Right atrium auricular region (tissue), 2 donors: Measurements from ENCODE around the gene TBX18. TPM values are rescaled to one million over a fixed set of nuclear protein-coding genes. Genes with fewer than 3 reads are reported as not detected.

Experiments
- DNase-seq: peaks from one replicate; pipeline ENCODE4 v3.0.0-alpha.2; 2019; ENCODE audit warnings: low spot score
- H3K27ac ChIP-seq, 2 donors: fragments of 200-600 bp; sonication (generic); 1 replicate in 1 of 2; 2 replicates in 1 of 2; pipeline ENCODE4 v1.5.1; 2016 to 2019
- H3K27me3 ChIP-seq, 2 donors: fragments of 200-600 bp; sonication (generic); one replicate each; pipeline versions ENCODE4 v1.5.1 to v1.6.0; 2017 to 2019
- H3K36me3 ChIP-seq: fragments of 200-600 bp; sonication (generic); one replicate; pipeline ENCODE4 v1.5.1; 2016
- H3K4me1 ChIP-seq, 2 donors: fragments of 200-600 bp; sonication (generic); one replicate each; pipeline versions ENCODE4 v1.5.1 to v1.6.0; 2017 to 2019
- H3K4me3 ChIP-seq, 2 donors: fragments of 200-600 bp; sonication (generic); 1 replicate in 1 of 2; 2 replicates in 1 of 2; pipeline ENCODE4 v1.5.1; 2017 to 2019; ENCODE audit warnings: mild to moderate bottlenecking in 1 of 2, moderate library complexity in 1 of 2
- H3K9me3 ChIP-seq, 2 donors: fragments of 200-600 bp; sonication (generic); one replicate each; pipeline ENCODE4 v1.5.1; 2019
- total RNA-seq, 2 donors: library from RNA; depleted of rRNA; stranded (reverse); fragments of >200 nt; gene quantifications; one replicate each; pipeline ENCODE4 v1.1.0, GENCODE V29; 2016
- TF ChIP-seq, protein P1 (sequence below), 2 donors: fragments of 200-600 bp; sonication (generic); IDR thresholded peaks; one replicate each; pipeline ENCODE4 v1.5.1; 2019; ENCODE audit warnings: antibody characterized with exemption in 2 of 2

The TBX18 gene
- total RNA-seq, 2 donors from 2014 or later = 8.2 to 13.1 TPM

DNA sequence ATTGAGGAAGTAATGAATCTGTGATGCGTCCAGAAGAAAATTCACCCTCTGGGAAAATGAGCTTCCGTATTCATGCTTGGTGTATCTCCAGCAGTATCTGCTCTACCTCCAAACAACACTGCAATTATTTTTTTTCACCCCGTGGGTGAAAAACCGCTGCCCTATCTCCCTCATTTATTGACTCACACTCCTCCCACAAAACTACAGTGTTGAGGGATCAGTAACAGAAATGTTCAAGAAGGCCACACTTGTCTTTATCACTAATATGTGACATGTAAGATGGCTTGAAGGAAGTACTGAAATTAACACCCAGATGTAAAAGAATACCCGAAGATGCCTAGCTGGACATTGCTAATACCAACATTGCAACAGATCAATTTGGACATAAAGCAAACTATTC lies 4.9 kb upstream of the TBX18 start:
- Histone ChIP-seq H3K27ac (peak overlapping the region; percentile 75 to 80), H3K4me1 (peaks cover 0 to 19% of the 10 kb centered on the region in 2 donors), H3K36me3 (no peaks in the 10 kb centered on the region), H3K4me3 (peak overlapping the region in 1 of 2 donors; percentile 39), H3K27me3 (peaks cover 0 to 25% of the 10 kb centered on the region in 2 donors), H3K9me3 (no peaks in the 10 kb centered on the region)
- DNase-seq = no peak
- TF ChIP-seq, protein P1, sequence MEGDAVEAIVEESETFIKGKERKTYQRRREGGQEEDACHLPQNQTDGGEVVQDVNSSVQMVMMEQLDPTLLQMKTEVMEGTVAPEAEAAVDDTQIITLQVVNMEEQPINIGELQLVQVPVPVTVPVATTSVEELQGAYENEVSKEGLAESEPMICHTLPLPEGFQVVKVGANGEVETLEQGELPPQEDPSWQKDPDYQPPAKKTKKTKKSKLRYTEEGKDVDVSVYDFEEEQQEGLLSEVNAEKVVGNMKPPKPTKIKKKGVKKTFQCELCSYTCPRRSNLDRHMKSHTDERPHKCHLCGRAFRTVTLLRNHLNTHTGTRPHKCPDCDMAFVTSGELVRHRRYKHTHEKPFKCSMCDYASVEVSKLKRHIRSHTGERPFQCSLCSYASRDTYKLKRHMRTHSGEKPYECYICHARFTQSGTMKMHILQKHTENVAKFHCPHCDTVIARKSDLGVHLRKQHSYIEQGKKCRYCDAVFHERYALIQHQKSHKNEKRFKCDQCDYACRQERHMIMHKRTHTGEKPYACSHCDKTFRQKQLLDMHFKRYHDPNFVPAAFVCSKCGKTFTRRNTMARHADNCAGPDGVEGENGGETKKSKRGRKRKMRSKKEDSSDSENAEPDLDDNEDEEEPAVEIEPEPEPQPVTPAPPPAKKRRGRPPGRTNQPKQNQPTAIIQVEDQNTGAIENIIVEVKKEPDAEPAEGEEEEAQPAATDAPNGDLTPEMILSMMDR (IDR thresholded peaks at IDR 0.05) = no peak

DNA sequence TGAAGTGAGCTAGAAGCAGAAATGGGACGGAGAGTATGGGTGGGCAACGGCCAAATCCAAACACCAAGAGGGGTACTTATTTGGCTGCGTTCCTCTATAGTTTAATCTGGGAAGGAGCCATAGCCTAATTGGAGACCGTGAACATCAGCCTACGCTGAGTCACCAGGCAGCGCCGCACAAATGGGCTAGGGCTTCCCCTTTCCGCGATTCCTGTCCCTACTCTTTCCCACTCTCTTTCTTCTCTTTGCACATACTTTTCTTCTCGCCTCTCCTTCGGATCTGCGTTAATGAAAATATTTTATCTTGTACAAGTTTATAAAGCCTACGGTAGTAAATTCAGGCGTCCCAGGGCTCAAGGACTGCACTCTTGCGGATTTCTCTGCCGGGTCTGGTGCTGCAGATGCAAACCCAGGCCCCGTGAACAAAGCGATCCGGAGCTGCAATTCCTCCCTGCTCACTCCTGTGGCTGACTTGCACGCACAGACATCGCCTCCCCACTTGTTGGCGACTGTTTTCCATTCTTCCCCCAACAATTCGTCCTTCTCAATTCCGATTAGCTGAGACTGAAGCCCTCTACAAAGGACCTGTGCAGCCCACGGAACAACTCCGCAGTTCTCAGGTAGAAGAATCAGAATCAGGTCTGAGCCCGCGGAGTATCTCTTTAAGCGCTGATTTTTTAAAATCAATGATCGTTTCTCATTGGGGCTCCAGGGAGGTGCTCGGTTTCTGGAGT lies 4.2 kb upstream of the TBX18 start:
- Histone ChIP-seq H3K9me3 (no peaks in the 10 kb centered on the region), H3K27ac (peak overlapping the region; percentile 75 to 80), H3K4me3 (peak overlapping the region; percentile 10 to 39), H3K27me3 (peaks cover 0 to 25% of the 10 kb centered on the region in 2 donors), H3K36me3 (no peaks in the 10 kb centered on the region), H3K4me1 (peaks cover 0 to 18% of the 10 kb centered on the region in 2 donors)
- DNase-seq = no peak
- TF ChIP-seq, protein P1 (IDR thresholded peaks at IDR 0.05) = no peak

DNA sequence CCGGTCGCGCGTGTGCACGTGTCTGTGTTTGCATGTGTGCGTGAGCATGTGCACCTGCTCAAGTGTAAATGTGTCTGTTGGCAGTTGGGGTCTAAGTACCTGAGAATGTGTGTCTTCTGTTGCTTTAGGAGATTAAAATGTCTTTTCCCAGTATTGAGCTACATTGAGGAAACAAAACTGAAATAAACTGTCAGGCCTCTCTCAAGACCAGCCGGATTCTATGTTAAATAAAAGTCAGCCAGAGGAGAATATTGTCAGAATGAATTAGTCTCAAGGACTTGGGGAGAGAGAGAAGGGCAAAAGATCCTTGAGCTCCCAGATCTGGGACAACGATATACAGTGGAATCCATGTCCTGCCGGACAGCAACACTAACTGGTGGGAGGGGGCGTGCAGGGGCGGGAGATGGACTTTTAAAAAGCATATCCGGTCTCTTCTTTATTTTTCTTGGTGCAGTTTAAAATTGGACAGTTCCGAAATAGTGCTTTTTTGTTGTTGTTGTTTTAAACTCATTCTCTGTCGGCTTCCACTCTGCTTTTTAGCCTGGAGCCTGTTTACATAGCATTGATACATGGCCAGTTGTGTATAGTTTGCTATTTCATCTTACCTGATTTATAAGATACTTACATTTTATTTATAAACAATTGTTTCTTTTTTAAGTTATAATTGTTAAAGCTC lies 3.3 kb upstream of the TBX18 start:
- H3K27me3 ChIP-seq = peaks cover 0 to 19% of the 10 kb centered on the region in 2 donors
- TF ChIP-seq, protein P1 (IDR thresholded peaks at IDR 0.05) = no peak

DNA sequence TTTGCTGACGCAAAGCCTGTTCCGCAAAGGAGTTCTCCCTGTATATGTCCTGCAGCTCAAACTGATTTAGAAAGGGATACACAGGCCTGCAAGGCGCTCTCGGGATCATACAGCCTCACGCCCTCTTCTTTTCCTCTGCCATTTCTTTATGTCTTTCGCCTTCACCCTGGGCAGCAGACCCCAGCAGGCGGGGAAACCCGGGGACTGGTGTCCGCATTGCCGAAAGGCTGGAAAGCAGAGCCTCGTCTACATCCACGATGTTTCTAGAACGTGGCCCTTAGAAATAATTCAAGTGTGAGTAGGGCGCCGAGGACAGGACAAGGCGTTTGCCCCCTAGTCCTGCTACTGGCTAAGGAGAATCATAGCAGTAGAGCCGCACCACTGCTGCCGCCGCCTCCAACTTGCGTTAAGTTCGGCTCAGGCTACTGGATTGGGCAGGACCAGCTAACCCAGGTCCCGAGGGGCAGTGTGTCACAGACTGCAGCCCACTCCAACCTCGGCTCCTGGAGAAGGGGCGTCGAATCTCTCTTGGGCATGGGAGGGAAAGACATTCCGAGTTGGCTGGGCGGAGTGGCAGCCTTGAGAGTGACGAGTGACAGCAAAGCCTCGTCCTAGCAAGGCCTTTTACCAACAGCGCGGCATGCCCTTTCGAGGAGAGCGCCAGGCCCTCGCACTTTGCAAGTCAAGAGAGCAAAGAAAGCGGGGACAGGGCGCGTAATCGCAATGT lies 2.6 kb upstream of the TBX18 start:
- TF ChIP-seq, protein P1 (IDR thresholded peaks at IDR 0.05) = no peak
- Histone ChIP-seq H3K27me3 (peaks cover 0 to 19% of the 10 kb centered on the region in 2 donors), H3K4me1 (peaks cover 0 to 13% of the 10 kb centered on the region in 2 donors), H3K9me3 (no peaks in the 10 kb centered on the region), H3K4me3 (no peak overlapping the region), H3K36me3 (no peaks in the 10 kb centered on the region), H3K27ac (peak overlapping the region; percentile 75 to 80)
- DNase-seq = no peak

More for the DNA sequence above, 3.3 kb upstream of the TBX18 start:
- H3K4me3 ChIP-seq = peak overlapping the region in 1 of 2 donors; percentile 39
- DNase-seq = no peak
- peaks cover 0 to 13% of the 10 kb centered on the region in 2 donors for H3K4me1 ChIP-seq
- H3K27ac ChIP-seq = peak overlapping the region; percentile 75 to 80
- H3K36me3 ChIP-seq = no peaks in the 10 kb centered on the region
- H3K9me3 ChIP-seq = no peaks in the 10 kb centered on the region

DNA sequence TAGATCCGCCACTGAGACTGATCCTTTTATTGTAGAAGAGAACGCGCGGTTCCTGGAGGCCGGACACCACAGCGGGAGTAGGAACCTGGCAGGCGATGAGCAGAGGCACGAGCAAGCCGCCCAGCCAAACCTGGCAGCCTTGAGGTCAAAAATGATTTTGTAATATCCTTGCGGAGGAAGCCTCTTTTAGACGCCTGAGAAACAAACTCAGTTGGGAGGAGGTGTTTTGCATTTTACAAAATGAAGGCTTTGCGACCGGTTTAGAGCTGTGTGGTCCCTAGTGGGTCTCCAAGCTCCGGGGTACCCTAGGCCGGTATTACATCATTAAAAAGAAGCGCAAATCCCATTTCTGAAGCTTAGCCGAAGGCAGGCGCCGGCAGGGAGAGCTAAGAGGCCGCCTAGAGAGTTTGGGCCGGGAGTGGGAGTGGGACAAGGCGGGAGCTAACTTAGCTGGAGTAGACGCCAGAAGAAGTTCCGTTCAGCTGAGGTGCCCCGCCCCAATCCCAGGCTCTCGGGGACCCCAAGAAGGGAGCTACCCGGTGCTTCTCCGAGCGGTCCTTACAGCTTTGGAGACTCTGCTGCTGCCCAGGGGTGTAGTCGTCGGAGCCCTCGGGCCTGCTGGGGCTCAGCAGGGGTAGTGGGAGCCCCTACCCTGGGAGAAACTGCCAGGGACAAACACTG lies 1.9 kb upstream of the TBX18 start:
- TF ChIP-seq, protein P1 (IDR thresholded peaks at IDR 0.05) = no peak
- Histone ChIP-seq H3K4me3 (no peak overlapping the region), H3K4me1 (peaks cover 0 to 13% of the 10 kb centered on the region in 2 donors), H3K27ac (peak overlapping the region; percentile 37 to 75), H3K27me3 (peaks cover 0 to 19% of the 10 kb centered on the region in 2 donors), H3K9me3 (no peaks in the 10 kb centered on the region), H3K36me3 (no peaks in the 10 kb centered on the region)
- DNase-seq = peak; percentile 66
